ENCODE results near the gene GIGYF2. TPM values are rescaled to one million over a fixed set of nuclear protein-coding genes. Genes with fewer than 3 reads are reported as not detected.
A peak's percentile ranks its signal among the peaks of the same experiment; 100 is the strongest.

GIGYF2 gene
- total RNA-seq, 1 donor: 57.2 TPM

- Histone ChIP-seq H3K4me2 (ENCODE audit: insufficient read depth, low read length) (no peak overlapping the region), H3K36me3 (ENCODE audit: insufficient read depth, low read length) (peaks cover 45% of the 10 kb centered on the region), H3K79me2 (ENCODE audit: insufficient read depth, low read length) (no peaks in the 10 kb centered on the region), H3K27me3 (ENCODE audit: insufficient read depth, low read length) (no peaks in the 10 kb centered on the region), H2AFZ (ENCODE audit: low read length) (no peak overlapping the region), H3K27ac (ENCODE audit: low read depth, low read length) (no peak overlapping the region), H3K9me3 (ENCODE audit: low read depth, low read length) (no peaks in the 10 kb centered on the region), H4K20me1 (ENCODE audit: insufficient read depth, low read length) (no peaks in the 10 kb centered on the region), H3K4me1 (ENCODE audit: insufficient read depth, low read length) (no peaks in the 10 kb centered on the region), H3K4me3 (ENCODE audit: insufficient read depth, low read length) (no peak overlapping the region)
- no peak for DNase-seq (ENCODE audit: insufficient read length, low spot score, missing footprints)
- TF ChIP-seq CTCF (IDR thresholded peaks at IDR 0.05; ENCODE audit: extremely low read depth, low read depth, low read length): no peak
Observed at GRCh38 chr2:232750135-232750671, 53.1 kb downstream of the GIGYF2 start.

GRCh38 chr2:232757905-232758304, 60.8 kb downstream of the GIGYF2 start:
- peaks cover 41% of the 10 kb centered on the region for H3K36me3 ChIP-seq (ENCODE audit: insufficient read depth, low read length)
- H2AFZ ChIP-seq (ENCODE audit: low read length): no peak overlapping the region
- no peaks in the 10 kb centered on the region for H4K20me1 ChIP-seq (ENCODE audit: insufficient read depth, low read length)
- no peaks in the 10 kb centered on the region for H3K4me1 ChIP-seq (ENCODE audit: insufficient read depth, low read length)
- H3K27ac ChIP-seq (ENCODE audit: low read depth, low read length): no peak overlapping the region
- DNase-seq (ENCODE audit: insufficient read length, low spot score, missing footprints): no peak
- no peak overlapping the region for H3K4me3 ChIP-seq (ENCODE audit: insufficient read depth, low read length)
- peaks cover 2% of the 10 kb centered on the region for H3K79me2 ChIP-seq (ENCODE audit: insufficient read depth, low read length)
- TF ChIP-seq CTCF (IDR thresholded peaks at IDR 0.05; ENCODE audit: extremely low read depth, low read depth, low read length): no peak
- H3K27me3 ChIP-seq (ENCODE audit: insufficient read depth, low read length): no peaks in the 10 kb centered on the region
- no peaks in the 10 kb centered on the region for H3K9me3 ChIP-seq (ENCODE audit: low read depth, low read length)
- H3K4me2 ChIP-seq (ENCODE audit: insufficient read depth, low read length): no peak overlapping the region

GRCh38 chr2:232761301-232761907, 64.3 kb downstream of the GIGYF2 start:
- peak; percentile 39 for DNase-seq (ENCODE audit: insufficient read length, low spot score, missing footprints)

More at GRCh38 chr2:232761301-232761907, 64.3 kb downstream of the GIGYF2 start:
- no peaks in the 10 kb centered on the region for H4K20me1 ChIP-seq (ENCODE audit: insufficient read depth, low read length)
- peaks cover under 1% of the 10 kb centered on the region for H3K4me1 ChIP-seq (ENCODE audit: insufficient read depth, low read length)
- peaks cover 48% of the 10 kb centered on the region for H3K36me3 ChIP-seq (ENCODE audit: insufficient read depth, low read length)
- H3K4me2 ChIP-seq (ENCODE audit: insufficient read depth, low read length): no peak overlapping the region
- H3K9me3 ChIP-seq (ENCODE audit: low read depth, low read length): no peaks in the 10 kb centered on the region
- peak; percentile 61 for TF ChIP-seq CTCF (IDR thresholded peaks at IDR 0.05; ENCODE audit: extremely low read depth, low read depth, low read length)
- H3K4me3 ChIP-seq (ENCODE audit: insufficient read depth, low read length): no peak overlapping the region
- H2AFZ ChIP-seq (ENCODE audit: low read length): no peak overlapping the region
- no peaks in the 10 kb centered on the region for H3K27me3 ChIP-seq (ENCODE audit: insufficient read depth, low read length)
- no peak overlapping the region for H3K27ac ChIP-seq (ENCODE audit: low read depth, low read length)
- peaks cover 2% of the 10 kb centered on the region for H3K79me2 ChIP-seq (ENCODE audit: insufficient read depth, low read length)

Data from osteoblast (primary cell).